ENCODE measurements around the gene AHDC1.

The AHDC1 gene

GRCh38 chr1:27489973-27490741 lies 113.8 kb downstream of the AHDC1 start, which contains the start of gene WASF2:
Gene WASF2, minus strand, starts transcription at chr1:27490167. Its CDS starts 61,277 bp downstream, at chr1:27428890.
- no peaks in the 10 kb centered on the region for H3K9me3 ChIP-seq (replicated peaks; ENCODE audit: insufficient read depth, low read length)
- peak within 1 kb of the TSS; percentile 93 for H3K4me3 ChIP-seq (ENCODE audit: low read length)
- H4K20me1 ChIP-seq (ENCODE audit: insufficient read depth, low read length) = no peaks in the 10 kb centered on the region
- no peak for TF ChIP-seq EZH2phosphoT487 (IDR thresholded peaks at IDR 0.05; ENCODE audit: low read length)
- TF ChIP-seq, protein P1, sequence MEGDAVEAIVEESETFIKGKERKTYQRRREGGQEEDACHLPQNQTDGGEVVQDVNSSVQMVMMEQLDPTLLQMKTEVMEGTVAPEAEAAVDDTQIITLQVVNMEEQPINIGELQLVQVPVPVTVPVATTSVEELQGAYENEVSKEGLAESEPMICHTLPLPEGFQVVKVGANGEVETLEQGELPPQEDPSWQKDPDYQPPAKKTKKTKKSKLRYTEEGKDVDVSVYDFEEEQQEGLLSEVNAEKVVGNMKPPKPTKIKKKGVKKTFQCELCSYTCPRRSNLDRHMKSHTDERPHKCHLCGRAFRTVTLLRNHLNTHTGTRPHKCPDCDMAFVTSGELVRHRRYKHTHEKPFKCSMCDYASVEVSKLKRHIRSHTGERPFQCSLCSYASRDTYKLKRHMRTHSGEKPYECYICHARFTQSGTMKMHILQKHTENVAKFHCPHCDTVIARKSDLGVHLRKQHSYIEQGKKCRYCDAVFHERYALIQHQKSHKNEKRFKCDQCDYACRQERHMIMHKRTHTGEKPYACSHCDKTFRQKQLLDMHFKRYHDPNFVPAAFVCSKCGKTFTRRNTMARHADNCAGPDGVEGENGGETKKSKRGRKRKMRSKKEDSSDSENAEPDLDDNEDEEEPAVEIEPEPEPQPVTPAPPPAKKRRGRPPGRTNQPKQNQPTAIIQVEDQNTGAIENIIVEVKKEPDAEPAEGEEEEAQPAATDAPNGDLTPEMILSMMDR (IDR thresholded peaks at IDR 0.05; ENCODE audit: low read length) = no peak
- TF ChIP-seq EZH2 (optimal IDR thresholded peaks at IDR 0.05; ENCODE audit: low read depth, low read length) = no peak
- no peaks in the 10 kb centered on the region; the same call in 1 of the 2 replicates for H3K36me3 ChIP-seq (replicated peaks; ENCODE audit: insufficient read depth, low read length)
- peak within 1 kb of the TSS; percentile 77 for H3K4me2 ChIP-seq (ENCODE audit: low read depth, low read length)
- DNase-seq = peak; percentile 98
- H3K27me3 ChIP-seq (replicated peaks; ENCODE audit: insufficient read depth, low read length) = no peaks in the 10 kb centered on the region
- H2AFZ ChIP-seq (ENCODE audit: low read length) = peak within 1 kb of the TSS; percentile 88
- peaks cover 43% of the 10 kb centered on the region for H3K79me2 ChIP-seq (ENCODE audit: low read length)
- peaks cover 25% of the 10 kb centered on the region for H3K4me1 ChIP-seq (ENCODE audit: low read length)
- H3K27ac ChIP-seq (ENCODE audit: low read length) = peak within 1 kb of the TSS; percentile 79
- H3F3A ChIP-seq (ENCODE audit: insufficient read depth, low read length) = peaks cover 28% of the 10 kb centered on the region
- no peaks in the 10 kb centered on the region for H3K9me2 ChIP-seq (replicated peaks; ENCODE audit: insufficient read depth, low read length)
- H3K9ac ChIP-seq (ENCODE audit: low read length) = peak within 1 kb of the TSS; percentile 93

- H3K27me3 ChIP-seq (replicated peaks; ENCODE audit: insufficient read depth, low read length) = no peaks in the 10 kb centered on the region
- peaks cover 25% of the 10 kb centered on the region for H3K4me1 ChIP-seq (ENCODE audit: low read length)
- DNase-seq = peak; percentile 28
These were observed 114.4 kb downstream of the AHDC1 start for GRCh38 chr1:27489501-27489972.

GRCh38 chr1:27487966-27488884 lies 115.7 kb downstream of the AHDC1 start:
- Histone ChIP-seq H3K79me2 (ENCODE audit: low read length) (peaks cover 62% of the 10 kb centered on the region), H3K9ac (ENCODE audit: low read length) (peak overlapping the region; percentile 93; the same call in 1 of the 2 replicates), H3F3A (ENCODE audit: insufficient read depth, low read length) (peaks cover 28% of the 10 kb centered on the region), H3K36me3 (replicated peaks; ENCODE audit: insufficient read depth, low read length) (no peaks in the 10 kb centered on the region; the same call in 1 of the 2 replicates), H4K20me1 (ENCODE audit: insufficient read depth, low read length) (no peaks in the 10 kb centered on the region), H3K4me1 (ENCODE audit: low read length) (peaks cover 25% of the 10 kb centered on the region), H3K27me3 (replicated peaks; ENCODE audit: insufficient read depth, low read length) (no peaks in the 10 kb centered on the region), H3K27ac (ENCODE audit: low read length) (peak overlapping the region; percentile 19; the same call in 1 of the 2 replicates), H3K4me2 (ENCODE audit: low read depth, low read length) (peak overlapping the region; percentile 74), H3K9me3 (replicated peaks; ENCODE audit: insufficient read depth, low read length) (no peaks in the 10 kb centered on the region), H3K9me2 (replicated peaks; ENCODE audit: insufficient read depth, low read length) (no peaks in the 10 kb centered on the region), H2AFZ (ENCODE audit: low read length) (no peak overlapping the region), H3K4me3 (ENCODE audit: low read length) (peak overlapping the region; percentile 93)
- TF ChIP-seq EZH2phosphoT487 (IDR thresholded peaks at IDR 0.05; ENCODE audit: low read length) = no peak
- no peak for DNase-seq

More at GRCh38 chr1:27489501-27489972, 114.4 kb downstream of the AHDC1 start:
- Histone ChIP-seq H2AFZ (ENCODE audit: low read length) (peak overlapping the region; percentile 51), H3K36me3 (replicated peaks; ENCODE audit: insufficient read depth, low read length) (no peaks in the 10 kb centered on the region; the same call in 1 of the 2 replicates), H3K4me2 (ENCODE audit: low read depth, low read length) (peak overlapping the region; percentile 74), H3F3A (ENCODE audit: insufficient read depth, low read length) (peaks cover 28% of the 10 kb centered on the region), H4K20me1 (ENCODE audit: insufficient read depth, low read length) (no peaks in the 10 kb centered on the region), H3K9me2 (replicated peaks; ENCODE audit: insufficient read depth, low read length) (no peaks in the 10 kb centered on the region), H3K9me3 (replicated peaks; ENCODE audit: insufficient read depth, low read length) (no peaks in the 10 kb centered on the region), H3K79me2 (ENCODE audit: low read length) (peaks cover 49% of the 10 kb centered on the region), H3K9ac (ENCODE audit: low read length) (peak overlapping the region; percentile 93), H3K27ac (ENCODE audit: low read length) (peak overlapping the region; percentile 79; the same call in 1 of the 2 replicates), H3K4me3 (ENCODE audit: low read length) (peak overlapping the region; percentile 93)
- TF ChIP-seq EZH2phosphoT487 (IDR thresholded peaks at IDR 0.05; ENCODE audit: low read length) = no peak
- no peak for TF ChIP-seq EZH2 (optimal IDR thresholded peaks at IDR 0.05; ENCODE audit: low read depth, low read length)
- TF ChIP-seq, protein P1 (IDR thresholded peaks at IDR 0.05; ENCODE audit: low read length) = no peak

Measured in MM.1S (cell line).